Measurements from ENCODE around the gene OR2AT4.

GRCh38 chr11:75077316-75077715 lies 19.4 kb downstream of the OR2AT4 start:
- TF ChIP-seq GATA2 (IDR thresholded peaks at IDR 0.05; ENCODE audit: low read depth, low read length) (no peak), GATA3 (IDR thresholded peaks at IDR 0.05; ENCODE audit: low read depth, low read length) (no peak)

All from SH-SY5Y (cell line).